Astrocyte of the spinal cord (primary cell): ENCODE measurements around the gene GUCY1B1.
"Not testable (repeated sequence)": the region's sequence is repeated elsewhere in the genome, so short reads cannot be mapped to it uniquely, and the experiment has no call there.

Experiments
- DNase-seq: peaks from one replicate; pipeline ENCODE4 v3.0.0; 2011; ENCODE audit warnings: low read depth, low spot score
- H3K4me3 ChIP-seq: 2 replicates; pipeline ENCODE4 v1.5.1; 2011; ENCODE audit warnings: low read depth, mild to moderate bottlenecking, low read length, moderate library complexity
- in situ Hi-C: cut with HindIII; loops from 2 replicates; pipeline ENCODE4 v1.10.0; 2017; ENCODE audit warnings: low sequenced_read_pairs
- TF ChIP-seq, protein P1 (sequence below): IDR thresholded peaks from 2 replicates; pipeline ENCODE4 v1.5.1; 2012; ENCODE audit warnings: low read depth, mild to moderate bottlenecking, low read length, inconsistent platforms

GUCY1B1 gene

DNA sequence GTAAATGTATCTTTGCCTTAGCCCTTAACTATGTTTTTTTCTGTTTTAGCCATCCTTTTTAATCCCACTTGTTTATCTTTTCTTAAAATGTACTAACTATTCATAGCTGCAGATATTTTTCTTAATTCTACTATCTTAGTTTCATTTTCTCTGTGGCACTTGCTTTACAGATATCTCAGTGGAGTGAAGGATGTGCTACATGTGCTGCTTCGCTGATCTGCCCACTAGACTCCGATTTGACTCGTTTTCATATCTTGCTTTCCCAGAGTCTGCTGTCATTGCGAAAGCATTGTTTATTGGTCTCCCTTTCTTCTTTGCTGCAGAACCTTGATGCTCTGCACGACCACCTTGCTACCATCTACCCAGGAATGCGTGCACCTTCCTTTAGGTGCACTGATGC is 30.6 kb downstream of the GUCY1B1 start:
- in situ Hi-C loops: no loop called here
- TF ChIP-seq, protein P1, sequence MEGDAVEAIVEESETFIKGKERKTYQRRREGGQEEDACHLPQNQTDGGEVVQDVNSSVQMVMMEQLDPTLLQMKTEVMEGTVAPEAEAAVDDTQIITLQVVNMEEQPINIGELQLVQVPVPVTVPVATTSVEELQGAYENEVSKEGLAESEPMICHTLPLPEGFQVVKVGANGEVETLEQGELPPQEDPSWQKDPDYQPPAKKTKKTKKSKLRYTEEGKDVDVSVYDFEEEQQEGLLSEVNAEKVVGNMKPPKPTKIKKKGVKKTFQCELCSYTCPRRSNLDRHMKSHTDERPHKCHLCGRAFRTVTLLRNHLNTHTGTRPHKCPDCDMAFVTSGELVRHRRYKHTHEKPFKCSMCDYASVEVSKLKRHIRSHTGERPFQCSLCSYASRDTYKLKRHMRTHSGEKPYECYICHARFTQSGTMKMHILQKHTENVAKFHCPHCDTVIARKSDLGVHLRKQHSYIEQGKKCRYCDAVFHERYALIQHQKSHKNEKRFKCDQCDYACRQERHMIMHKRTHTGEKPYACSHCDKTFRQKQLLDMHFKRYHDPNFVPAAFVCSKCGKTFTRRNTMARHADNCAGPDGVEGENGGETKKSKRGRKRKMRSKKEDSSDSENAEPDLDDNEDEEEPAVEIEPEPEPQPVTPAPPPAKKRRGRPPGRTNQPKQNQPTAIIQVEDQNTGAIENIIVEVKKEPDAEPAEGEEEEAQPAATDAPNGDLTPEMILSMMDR: no peak
- DNase-seq: no peak
- H3K4me3 ChIP-seq: no peak overlapping the region

DNA sequence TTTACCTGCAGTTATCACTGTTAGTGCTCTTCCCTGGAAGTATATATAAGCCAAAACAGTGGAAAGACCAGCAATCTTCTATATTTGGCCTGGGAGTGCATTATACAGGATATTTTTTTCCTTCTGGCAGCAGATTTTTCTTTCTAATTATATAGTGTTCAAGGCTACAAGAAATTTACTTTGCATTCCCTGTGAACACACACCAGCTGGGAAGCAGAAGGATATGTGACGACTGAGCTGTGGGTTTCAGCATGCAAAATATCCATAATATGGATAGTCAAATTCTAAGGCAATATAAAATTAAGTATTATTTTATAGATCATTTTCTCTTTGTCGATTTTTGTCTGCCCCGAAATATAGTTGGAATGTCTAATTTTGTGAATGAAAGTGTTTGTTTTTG is 31.2 kb downstream of the GUCY1B1 start:
- TF ChIP-seq, protein P1: no peak
- in situ Hi-C loops: no loop called here
- no peak for DNase-seq
- no peak overlapping the region for H3K4me3 ChIP-seq

DNA sequence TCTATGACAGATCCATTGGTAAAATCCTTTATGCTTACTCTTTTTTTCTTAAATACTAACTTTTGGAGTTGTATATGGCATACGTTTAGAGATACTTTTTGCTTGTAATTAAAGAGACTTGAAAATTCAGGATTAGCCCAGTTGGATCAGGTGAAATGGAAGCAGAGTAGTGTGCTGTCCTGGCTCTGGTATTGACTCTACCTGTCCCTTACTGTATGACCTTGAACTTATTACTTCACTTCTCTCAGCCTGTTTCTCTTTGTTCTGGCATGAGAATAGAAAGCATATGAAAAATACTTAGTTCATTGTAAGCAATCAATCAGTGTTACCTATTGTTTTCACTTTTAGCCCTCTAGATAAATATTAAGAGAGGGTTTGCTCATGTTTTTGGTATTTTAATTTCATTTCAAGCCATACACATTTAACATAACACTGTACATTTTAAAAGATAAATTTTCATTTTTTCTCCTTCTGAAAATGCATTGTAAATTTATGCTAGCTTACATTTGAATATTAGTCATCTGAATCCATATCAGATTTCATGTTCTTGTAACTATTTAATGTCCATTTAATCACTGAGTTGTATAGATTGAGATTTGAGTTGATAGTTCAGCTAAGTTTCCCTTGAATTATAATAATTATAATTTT is 35.9 kb downstream of the GUCY1B1 start:
- no peak for DNase-seq
- no peak overlapping the region for H3K4me3 ChIP-seq
- TF ChIP-seq, protein P1: no peak
- in situ Hi-C loops: no loop called here

DNA sequence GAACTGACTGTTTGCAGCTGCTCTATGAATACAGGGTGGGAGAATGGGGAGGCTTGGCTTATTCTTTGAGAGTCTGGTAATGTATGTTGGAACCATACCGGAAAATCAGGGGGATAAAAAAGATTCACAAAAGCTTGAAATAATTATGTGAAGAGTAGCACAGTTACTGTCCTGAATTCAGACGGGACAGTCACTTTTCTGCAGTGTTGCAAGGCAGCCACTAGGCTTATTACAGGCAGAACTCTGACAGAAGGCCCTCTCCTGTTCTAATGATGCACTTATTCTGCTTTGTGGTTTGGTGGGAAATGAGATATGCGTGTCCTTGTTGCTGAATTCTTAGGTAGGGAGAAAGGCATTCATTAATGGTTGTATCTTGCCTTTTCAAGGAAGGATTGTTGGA is 37.2 kb downstream of the GUCY1B1 start:
- no peak overlapping the region for H3K4me3 ChIP-seq
- DNase-seq: peak; percentile 74
- in situ Hi-C loops: no loop called here
- TF ChIP-seq, protein P1: peak; percentile 59

- in situ Hi-C loops, DNase-seq, H3K4me3 ChIP-seq: not testable (repeated sequence)
These were observed 38.8 kb downstream of the GUCY1B1 start for GRCh38 chr4:155797581-155797980.

DNA sequence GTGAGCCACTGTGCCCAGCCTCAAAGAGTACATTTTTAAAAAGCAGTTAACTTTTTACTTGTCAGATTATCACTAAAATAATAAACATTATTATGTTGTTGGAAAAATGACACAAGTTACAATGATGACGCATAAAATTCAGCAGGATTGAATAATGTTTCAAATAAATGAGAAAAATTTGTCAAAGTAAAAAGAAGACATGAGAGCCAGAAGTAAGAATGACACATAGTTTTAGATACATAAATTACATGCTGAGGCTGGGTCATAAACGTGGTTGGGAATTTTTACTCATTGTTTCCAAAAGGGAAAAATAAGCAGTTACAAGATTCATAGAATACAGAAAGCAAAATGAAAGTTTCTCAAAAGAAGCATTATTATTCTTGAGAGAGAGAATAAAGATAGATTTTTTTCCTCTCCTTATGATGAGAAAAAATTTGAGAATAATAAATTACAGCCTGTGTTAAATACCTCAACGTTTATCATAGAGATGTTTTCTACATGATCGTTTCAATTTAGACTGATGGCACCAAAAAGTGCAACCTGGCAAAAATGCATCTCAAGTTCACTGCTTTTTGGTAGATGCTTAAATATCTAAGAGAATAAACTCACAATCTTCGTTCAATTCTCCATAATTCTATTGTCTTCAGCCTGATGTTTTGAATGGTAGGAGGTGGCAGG is 40.4 kb downstream of the GUCY1B1 start:
- no peak for DNase-seq
- TF ChIP-seq, protein P1: no peak
- in situ Hi-C loops: no loop called here
- H3K4me3 ChIP-seq: no peak overlapping the region

GRCh38 chr4:155799794-155800123 is 40.9 kb downstream of the GUCY1B1 start:
- TF ChIP-seq, protein P1: no peak
- no peak overlapping the region for H3K4me3 ChIP-seq
- in situ Hi-C loops: no loop called here
- DNase-seq: no peak
